GM12878 (cell line): ENCODE measurements around the gene TSC22D3. TPM values are rescaled to one million over a fixed set of nuclear protein-coding genes. Genes with fewer than 3 reads are reported as not detected.

Source experiments
- ATF7 ChIP-seq: fragments of 450-650 bp; IDR thresholded peaks from 2 replicates; pipeline ENCODE4 v1.6.1; 2016; ENCODE audit warnings: low read depth, mild to moderate bottlenecking
- BACH1 ChIP-seq: fragments of 450-650 bp; IDR thresholded peaks from 2 replicates; pipeline ENCODE4 v1.6.1; 2017; ENCODE audit warnings: mild to moderate bottlenecking, borderline replicate concordance
- CHD2 ChIP-seq: IDR thresholded peaks from 2 replicates; pipeline ENCODE4 v1.6.1; 2011; ENCODE audit warnings: low read depth, low read length, improper control_type of control experiment, borderline replicate concordance
- ESRRA ChIP-seq: IDR thresholded peaks from 2 replicates; pipeline ENCODE4 v1.6.1; 2012; ENCODE audit warnings: mild to moderate bottlenecking, low read length, improper control_type of control experiment
- IKZF1 ChIP-seq: fragments of 450-650 bp; conservative IDR thresholded peaks from 2 replicates; pipeline ENCODE4 v1.6.1; 2017; ENCODE audit warnings: antibody characterized with exemption, mild to moderate bottlenecking
- MEF2B ChIP-seq: fragments of 450-650 bp; IDR thresholded peaks from 2 replicates; pipeline ENCODE4 v1.6.1; 2018; ENCODE audit warnings: mild to moderate bottlenecking, moderate library complexity; ENCODE audit not compliant: partially characterized antibody, poor library complexity, severe bottlenecking
- MTA2 ChIP-seq: fragments of 450-650 bp; IDR thresholded peaks from 2 replicates; pipeline ENCODE4 v1.6.1; 2016; ENCODE audit warnings: low read depth, mild to moderate bottlenecking, moderate library complexity
- NFIC ChIP-seq: IDR thresholded peaks from 2 replicates; pipeline ENCODE4 v1.6.1; 2012; ENCODE audit warnings: low read depth, mild to moderate bottlenecking, inconsistent platforms, low read length, moderate library complexity
- POLR2A ChIP-seq: IDR thresholded peaks from 2 replicates; pipeline ENCODE4 v1.6.1; 2011; ENCODE audit warnings: low read depth, mild to moderate bottlenecking, low read length
- STAT3 ChIP-seq: IDR thresholded peaks from 2 replicates; pipeline ENCODE4 v1.6.1; 2011; ENCODE audit warnings: low read depth, low read length, improper control_type of control experiment
- polyA plus RNA-seq, 11 experiments: library from polyadenylated mRNA; depleted of rRNA in 4 of 11; unstranded in 6 of 11; stranded (reverse) in 5 of 11; fragments of >200 nt; fragmentation: Nextera tagmentation in 4 of 11; fragmentation: Illumina TruSeq in 1 of 11; extraction: Ambion mirVana in 4 of 11; extraction: Trizol in 1 of 11; gene quantifications; 1 replicate in 1 of 11; 2 replicates in 10 of 11; pipeline versions ENCODE4 v1.2.1 to v1.2.3, GENCODE V29; 2011 to 2016; ENCODE audit warnings: inconsistent platforms in 2 of 11, missing spikeins in 2 of 11, low read depth in 1 of 11
- total RNA-seq, 4 experiments: library from RNA; depleted of rRNA in 3 of 4; stranded (reverse); fragments of >200 nt in 3 of 4; fragmentation: Illumina TruSeq in 1 of 4; extraction: Trizol in 1 of 4; gene quantifications; 2 replicates each; pipeline versions ENCODE4 v1.2.1 to v1.2.3, GENCODE V29; 2013 to 2021
- TF ChIP-seq, protein P1 (sequence below): IDR thresholded peaks from 2 replicates; pipeline ENCODE4 v1.6.1; 2012; ENCODE audit warnings: mild to moderate bottlenecking, low read depth, low read length
- TF ChIP-seq, protein P2 (sequence below), 3 experiments: IDR thresholded peaks in 2 of 3; conservative IDR thresholded peaks in 1 of 3; 2 replicates each; pipeline ENCODE4 v1.5.1; 2011; ENCODE audit warnings: low read depth in 3 of 3, low read length in 3 of 3, mild to moderate bottlenecking in 3 of 3, control low read depth in 2 of 3, moderate library complexity in 2 of 3, inconsistent platforms in 1 of 3, mixed read lengths in 1 of 3; ENCODE audit not compliant: control insufficient read depth in 2 of 3, insufficient read depth in 1 of 3; ENCODE audit errors: extremely low read depth in 1 of 3
- TF ChIP-seq, protein P3 (sequence below): fragments of 450-650 bp; IDR thresholded peaks from 2 replicates; pipeline ENCODE4 v1.6.1; 2018; ENCODE audit warnings: borderline replicate concordance, mild to moderate bottlenecking; ENCODE audit not compliant: partially characterized antibody
- TF ChIP-seq, protein P4 (sequence below): fragments of 450-650 bp; IDR thresholded peaks from 2 replicates; pipeline ENCODE4 v1.6.1; 2017; ENCODE audit warnings: low read depth, mild to moderate bottlenecking, moderate library complexity
- TF ChIP-seq, protein P5 (sequence below): fragments of 450-650 bp; IDR thresholded peaks from 2 replicates; pipeline ENCODE4 v1.6.1; 2016; ENCODE audit warnings: mild to moderate bottlenecking, moderate library complexity, borderline replicate concordance

Gene TSC22D3
- total and polyA plus RNA-seq, 10 of the 15 experiments (the other 5 are each of a cell fraction or from before 2014, with no cell fraction given): 4.6 to 122 (median 16.1) TPM

DNA sequence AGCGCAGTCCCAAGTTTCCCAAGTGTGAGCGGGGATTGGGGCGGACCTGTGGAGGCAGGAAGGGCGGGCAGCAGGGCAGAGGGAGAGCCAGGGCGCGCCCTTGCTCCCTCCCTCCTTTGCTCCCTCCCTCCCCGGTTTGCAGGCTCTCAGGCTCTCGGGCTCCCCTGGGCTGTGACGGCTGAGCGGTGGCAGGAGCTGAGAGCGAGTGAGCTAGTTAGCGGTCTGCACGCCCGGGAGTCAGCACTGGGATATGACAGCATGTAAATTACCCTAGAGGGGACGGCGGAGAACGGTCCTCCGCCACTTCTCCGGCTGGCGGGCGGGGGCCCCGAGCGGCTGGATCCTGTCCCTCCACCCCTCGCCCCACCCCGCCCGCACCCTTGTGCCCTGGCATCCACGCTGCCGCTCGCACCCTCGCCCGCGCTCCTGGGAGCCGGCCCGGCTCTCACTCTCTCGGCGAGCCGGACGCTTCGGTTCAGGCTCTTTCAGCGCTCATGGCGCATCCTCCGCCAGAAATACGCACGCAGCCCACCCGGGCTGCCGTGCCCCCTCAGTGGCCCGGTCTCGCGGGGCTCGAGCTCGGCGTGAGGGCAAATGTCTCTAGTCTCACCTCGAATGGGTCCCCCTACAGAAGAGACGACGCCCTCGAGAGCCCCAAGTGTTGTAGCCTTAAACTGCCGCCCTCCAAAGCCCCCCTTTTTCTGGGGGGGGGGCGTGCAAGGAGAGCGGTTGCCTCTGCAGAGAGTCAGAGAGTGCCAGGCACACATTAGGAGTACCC lies at the start of gene TSC22D3 (continued):
- TF ChIP-seq STAT3 (no peak), MTA2 (no peak), ESRRA (no peak), BACH1 (no peak), NFIC (no peak), MEF2B (peak; percentile 19), POLR2A (no peak), CHD2 (no peak), ATF7 (no peak), IKZF1 (peak; percentile 59)
- TF ChIP-seq, protein P1, sequence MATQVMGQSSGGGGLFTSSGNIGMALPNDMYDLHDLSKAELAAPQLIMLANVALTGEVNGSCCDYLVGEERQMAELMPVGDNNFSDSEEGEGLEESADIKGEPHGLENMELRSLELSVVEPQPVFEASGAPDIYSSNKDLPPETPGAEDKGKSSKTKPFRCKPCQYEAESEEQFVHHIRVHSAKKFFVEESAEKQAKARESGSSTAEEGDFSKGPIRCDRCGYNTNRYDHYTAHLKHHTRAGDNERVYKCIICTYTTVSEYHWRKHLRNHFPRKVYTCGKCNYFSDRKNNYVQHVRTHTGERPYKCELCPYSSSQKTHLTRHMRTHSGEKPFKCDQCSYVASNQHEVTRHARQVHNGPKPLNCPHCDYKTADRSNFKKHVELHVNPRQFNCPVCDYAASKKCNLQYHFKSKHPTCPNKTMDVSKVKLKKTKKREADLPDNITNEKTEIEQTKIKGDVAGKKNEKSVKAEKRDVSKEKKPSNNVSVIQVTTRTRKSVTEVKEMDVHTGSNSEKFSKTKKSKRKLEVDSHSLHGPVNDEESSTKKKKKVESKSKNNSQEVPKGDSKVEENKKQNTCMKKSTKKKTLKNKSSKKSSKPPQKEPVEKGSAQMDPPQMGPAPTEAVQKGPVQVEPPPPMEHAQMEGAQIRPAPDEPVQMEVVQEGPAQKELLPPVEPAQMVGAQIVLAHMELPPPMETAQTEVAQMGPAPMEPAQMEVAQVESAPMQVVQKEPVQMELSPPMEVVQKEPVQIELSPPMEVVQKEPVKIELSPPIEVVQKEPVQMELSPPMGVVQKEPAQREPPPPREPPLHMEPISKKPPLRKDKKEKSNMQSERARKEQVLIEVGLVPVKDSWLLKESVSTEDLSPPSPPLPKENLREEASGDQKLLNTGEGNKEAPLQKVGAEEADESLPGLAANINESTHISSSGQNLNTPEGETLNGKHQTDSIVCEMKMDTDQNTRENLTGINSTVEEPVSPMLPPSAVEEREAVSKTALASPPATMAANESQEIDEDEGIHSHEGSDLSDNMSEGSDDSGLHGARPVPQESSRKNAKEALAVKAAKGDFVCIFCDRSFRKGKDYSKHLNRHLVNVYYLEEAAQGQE: no peak
- TF ChIP-seq, protein P2, sequence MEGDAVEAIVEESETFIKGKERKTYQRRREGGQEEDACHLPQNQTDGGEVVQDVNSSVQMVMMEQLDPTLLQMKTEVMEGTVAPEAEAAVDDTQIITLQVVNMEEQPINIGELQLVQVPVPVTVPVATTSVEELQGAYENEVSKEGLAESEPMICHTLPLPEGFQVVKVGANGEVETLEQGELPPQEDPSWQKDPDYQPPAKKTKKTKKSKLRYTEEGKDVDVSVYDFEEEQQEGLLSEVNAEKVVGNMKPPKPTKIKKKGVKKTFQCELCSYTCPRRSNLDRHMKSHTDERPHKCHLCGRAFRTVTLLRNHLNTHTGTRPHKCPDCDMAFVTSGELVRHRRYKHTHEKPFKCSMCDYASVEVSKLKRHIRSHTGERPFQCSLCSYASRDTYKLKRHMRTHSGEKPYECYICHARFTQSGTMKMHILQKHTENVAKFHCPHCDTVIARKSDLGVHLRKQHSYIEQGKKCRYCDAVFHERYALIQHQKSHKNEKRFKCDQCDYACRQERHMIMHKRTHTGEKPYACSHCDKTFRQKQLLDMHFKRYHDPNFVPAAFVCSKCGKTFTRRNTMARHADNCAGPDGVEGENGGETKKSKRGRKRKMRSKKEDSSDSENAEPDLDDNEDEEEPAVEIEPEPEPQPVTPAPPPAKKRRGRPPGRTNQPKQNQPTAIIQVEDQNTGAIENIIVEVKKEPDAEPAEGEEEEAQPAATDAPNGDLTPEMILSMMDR (IDR thresholded peaks at IDR 0.05 in 2 of 3, conservative IDR thresholded peaks at IDR 0.05 in 1 of 3; ENCODE audit: control insufficient read depth in 2 of 3, extremely low read depth in 1 of 3, insufficient read depth in 1 of 3, low read depth in 3 of 3, low read length in 3 of 3): peak in 1 of 3 experiments; percentile 22; a peak in 1 of 6 replicates
- TF ChIP-seq, protein P3, sequence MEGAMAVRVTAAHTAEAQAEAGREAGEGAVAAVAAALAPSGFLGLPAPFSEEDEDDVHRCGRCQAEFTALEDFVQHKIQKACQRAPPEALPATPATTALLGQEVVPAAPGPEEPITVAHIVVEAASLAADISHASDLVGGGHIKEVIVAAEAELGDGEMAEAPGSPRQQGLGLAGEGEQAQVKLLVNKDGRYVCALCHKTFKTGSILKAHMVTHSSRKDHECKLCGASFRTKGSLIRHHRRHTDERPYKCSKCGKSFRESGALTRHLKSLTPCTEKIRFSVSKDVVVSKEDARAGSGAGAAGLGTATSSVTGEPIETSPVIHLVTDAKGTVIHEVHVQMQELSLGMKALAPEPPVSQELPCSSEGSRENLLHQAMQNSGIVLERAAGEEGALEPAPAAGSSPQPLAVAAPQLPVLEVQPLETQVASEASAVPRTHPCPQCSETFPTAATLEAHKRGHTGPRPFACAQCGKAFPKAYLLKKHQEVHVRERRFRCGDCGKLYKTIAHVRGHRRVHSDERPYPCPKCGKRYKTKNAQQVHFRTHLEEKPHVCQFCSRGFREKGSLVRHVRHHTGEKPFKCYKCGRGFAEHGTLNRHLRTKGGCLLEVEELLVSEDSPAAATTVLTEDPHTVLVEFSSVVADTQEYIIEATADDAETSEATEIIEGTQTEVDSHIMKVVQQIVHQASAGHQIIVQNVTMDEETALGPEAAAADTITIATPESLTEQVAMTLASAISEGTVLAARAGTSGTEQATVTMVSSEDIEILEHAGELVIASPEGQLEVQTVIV: no peak
- TF ChIP-seq, protein P4, sequence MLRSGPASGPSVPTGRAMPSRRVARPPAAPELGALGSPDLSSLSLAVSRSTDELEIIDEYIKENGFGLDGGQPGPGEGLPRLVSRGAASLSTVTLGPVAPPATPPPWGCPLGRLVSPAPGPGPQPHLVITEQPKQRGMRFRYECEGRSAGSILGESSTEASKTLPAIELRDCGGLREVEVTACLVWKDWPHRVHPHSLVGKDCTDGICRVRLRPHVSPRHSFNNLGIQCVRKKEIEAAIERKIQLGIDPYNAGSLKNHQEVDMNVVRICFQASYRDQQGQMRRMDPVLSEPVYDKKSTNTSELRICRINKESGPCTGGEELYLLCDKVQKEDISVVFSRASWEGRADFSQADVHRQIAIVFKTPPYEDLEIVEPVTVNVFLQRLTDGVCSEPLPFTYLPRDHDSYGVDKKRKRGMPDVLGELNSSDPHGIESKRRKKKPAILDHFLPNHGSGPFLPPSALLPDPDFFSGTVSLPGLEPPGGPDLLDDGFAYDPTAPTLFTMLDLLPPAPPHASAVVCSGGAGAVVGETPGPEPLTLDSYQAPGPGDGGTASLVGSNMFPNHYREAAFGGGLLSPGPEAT: 0 out of 2 replicates have a peak, but pooled peaks have one; percentile 29
- TF ChIP-seq, protein P5, sequence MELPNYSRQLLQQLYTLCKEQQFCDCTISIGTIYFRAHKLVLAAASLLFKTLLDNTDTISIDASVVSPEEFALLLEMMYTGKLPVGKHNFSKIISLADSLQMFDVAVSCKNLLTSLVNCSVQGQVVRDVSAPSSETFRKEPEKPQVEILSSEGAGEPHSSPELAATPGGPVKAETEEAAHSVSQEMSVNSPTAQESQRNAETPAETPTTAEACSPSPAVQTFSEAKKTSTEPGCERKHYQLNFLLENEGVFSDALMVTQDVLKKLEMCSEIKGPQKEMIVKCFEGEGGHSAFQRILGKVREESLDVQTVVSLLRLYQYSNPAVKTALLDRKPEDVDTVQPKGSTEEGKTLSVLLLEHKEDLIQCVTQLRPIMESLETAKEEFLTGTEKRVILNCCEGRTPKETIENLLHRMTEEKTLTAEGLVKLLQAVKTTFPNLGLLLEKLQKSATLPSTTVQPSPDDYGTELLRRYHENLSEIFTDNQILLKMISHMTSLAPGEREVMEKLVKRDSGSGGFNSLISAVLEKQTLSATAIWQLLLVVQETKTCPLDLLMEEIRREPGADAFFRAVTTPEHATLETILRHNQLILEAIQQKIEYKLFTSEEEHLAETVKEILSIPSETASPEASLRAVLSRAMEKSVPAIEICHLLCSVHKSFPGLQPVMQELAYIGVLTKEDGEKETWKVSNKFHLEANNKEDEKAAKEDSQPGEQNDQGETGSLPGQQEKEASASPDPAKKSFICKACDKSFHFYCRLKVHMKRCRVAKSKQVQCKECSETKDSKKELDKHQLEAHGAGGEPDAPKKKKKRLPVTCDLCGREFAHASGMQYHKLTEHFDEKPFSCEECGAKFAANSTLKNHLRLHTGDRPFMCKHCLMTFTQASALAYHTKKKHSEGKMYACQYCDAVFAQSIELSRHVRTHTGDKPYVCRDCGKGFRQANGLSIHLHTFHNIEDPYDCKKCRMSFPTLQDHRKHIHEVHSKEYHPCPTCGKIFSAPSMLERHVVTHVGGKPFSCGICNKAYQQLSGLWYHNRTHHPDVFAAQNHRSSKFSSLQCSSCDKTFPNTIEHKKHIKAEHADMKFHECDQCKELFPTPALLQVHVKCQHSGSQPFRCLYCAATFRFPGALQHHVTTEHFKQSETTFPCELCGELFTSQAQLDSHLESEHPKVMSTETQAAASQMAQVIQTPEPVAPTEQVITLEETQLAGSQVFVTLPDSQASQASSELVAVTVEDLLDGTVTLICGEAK: no peak
